Fibroblast of lung (primary cell): ENCODE measurements around the gene NFATC4. TPM values are rescaled to one million over a fixed set of nuclear protein-coding genes. Genes with fewer than 3 reads are reported as not detected.

Experiments
- DNase-seq, 2 donors: peaks; one replicate each; pipeline versions ENCODE4 v3.0.0 to v3.0.0-alpha.2; 2010; ENCODE audit warnings: low read depth in 2 of 2
- H2AFZ ChIP-seq: 2 replicates; pipeline ENCODE4 v1.5.1; 2012; ENCODE audit warnings: low read length, control low read depth, inconsistent platforms
- H3K27ac ChIP-seq: 2 replicates; pipeline ENCODE4 v1.5.1; 2011; ENCODE audit warnings: low read length, control low read depth; ENCODE audit not compliant: insufficient read depth
- H3K27me3 ChIP-seq: 2 replicates; pipeline ENCODE4 v1.5.1; 2011; ENCODE audit warnings: mild to moderate bottlenecking, low read length; ENCODE audit not compliant: control insufficient read depth, insufficient read depth
- H3K36me3 ChIP-seq: 2 replicates; pipeline ENCODE4 v1.5.1; 2011; ENCODE audit warnings: low read length; ENCODE audit not compliant: control insufficient read depth, insufficient read depth
- H3K4me1 ChIP-seq: 2 replicates; pipeline ENCODE4 v1.5.1; 2011; ENCODE audit warnings: low read length; ENCODE audit not compliant: control insufficient read depth, insufficient read depth; ENCODE audit errors: extremely low read depth
- H3K4me2 ChIP-seq: 2 replicates; pipeline ENCODE4 v1.5.1; 2011; ENCODE audit warnings: low read length, control low read depth; ENCODE audit not compliant: insufficient read depth; ENCODE audit errors: extremely low read depth
- H3K4me3 ChIP-seq, 4 experiments: fragments of 200-600 bp in 1 of 4; sonication (generic) in 1 of 4; replicated peaks in 1 of 4; 2 replicates each; pipeline ENCODE4 v1.5.1; 2011 to 2016; ENCODE audit warnings: low read length in 4 of 4, low read depth in 3 of 4, mild to moderate bottlenecking in 3 of 4, control low read depth in 2 of 4, inconsistent platforms in 1 of 4, mixed read lengths in 1 of 4; ENCODE audit not compliant: insufficient read depth in 1 of 4; ENCODE audit errors: control extremely low read depth in 1 of 4
- H3K79me2 ChIP-seq: 2 replicates; pipeline ENCODE4 v1.5.1; 2012; ENCODE audit warnings: mild to moderate bottlenecking, low read length, inconsistent platforms; ENCODE audit not compliant: control insufficient read depth, insufficient read depth
- H3K9ac ChIP-seq: 2 replicates; pipeline ENCODE4 v1.5.1; 2011; ENCODE audit warnings: mild to moderate bottlenecking, low read length, control low read depth; ENCODE audit not compliant: insufficient read depth
- H3K9me3 ChIP-seq: 2 replicates; pipeline ENCODE4 v1.5.1; 2012; ENCODE audit warnings: low read depth, low read length; ENCODE audit not compliant: control insufficient read depth, insufficient read depth
- H4K20me1 ChIP-seq: 2 replicates; pipeline ENCODE4 v1.5.1; 2011; ENCODE audit warnings: low read length; ENCODE audit not compliant: control insufficient read depth, insufficient read depth; ENCODE audit errors: extremely low read depth
- EZH2 ChIP-seq: IDR thresholded peaks from 2 replicates; pipeline ENCODE4 v1.5.1; 2012; ENCODE audit warnings: low read length, control low read depth, mild to moderate bottlenecking; ENCODE audit errors: missing control alignments
- polyA plus RNA-seq, 2 donors: library from polyadenylated mRNA; depleted of rRNA in 1 of 2; stranded (reverse) in 1 of 2; unstranded in 1 of 2; fragments of >200 nt; gene quantifications; 2 replicates each; pipeline ENCODE4 v1.2.1, GENCODE V29; 2011 to 2012; ENCODE audit warnings: missing spikeins in 1 of 2
- total RNA-seq: library from RNA; depleted of rRNA; stranded (reverse); fragments of >200 nt; gene quantifications from 2 replicates; pipeline ENCODE4 v1.2.1, GENCODE V29; 2014
- TF ChIP-seq, protein P1 (sequence below), 2 donors: IDR thresholded peaks in 1 of 2; conservative IDR thresholded peaks in 1 of 2; 1 replicate in 1 of 2; 2 replicates in 1 of 2; pipeline ENCODE4 v1.5.1; 2011 to 2012; ENCODE audit warnings: low read length in 2 of 2, control low read depth in 1 of 2, inconsistent platforms in 1 of 2, low read depth in 1 of 2, mild to moderate bottlenecking in 1 of 2

NFATC4 gene
- total and polyA plus RNA-seq, 2 donors (not counting 1 experiment from before 2014, with no cell fraction given): 27.1 to 59.9 TPM

DNA sequence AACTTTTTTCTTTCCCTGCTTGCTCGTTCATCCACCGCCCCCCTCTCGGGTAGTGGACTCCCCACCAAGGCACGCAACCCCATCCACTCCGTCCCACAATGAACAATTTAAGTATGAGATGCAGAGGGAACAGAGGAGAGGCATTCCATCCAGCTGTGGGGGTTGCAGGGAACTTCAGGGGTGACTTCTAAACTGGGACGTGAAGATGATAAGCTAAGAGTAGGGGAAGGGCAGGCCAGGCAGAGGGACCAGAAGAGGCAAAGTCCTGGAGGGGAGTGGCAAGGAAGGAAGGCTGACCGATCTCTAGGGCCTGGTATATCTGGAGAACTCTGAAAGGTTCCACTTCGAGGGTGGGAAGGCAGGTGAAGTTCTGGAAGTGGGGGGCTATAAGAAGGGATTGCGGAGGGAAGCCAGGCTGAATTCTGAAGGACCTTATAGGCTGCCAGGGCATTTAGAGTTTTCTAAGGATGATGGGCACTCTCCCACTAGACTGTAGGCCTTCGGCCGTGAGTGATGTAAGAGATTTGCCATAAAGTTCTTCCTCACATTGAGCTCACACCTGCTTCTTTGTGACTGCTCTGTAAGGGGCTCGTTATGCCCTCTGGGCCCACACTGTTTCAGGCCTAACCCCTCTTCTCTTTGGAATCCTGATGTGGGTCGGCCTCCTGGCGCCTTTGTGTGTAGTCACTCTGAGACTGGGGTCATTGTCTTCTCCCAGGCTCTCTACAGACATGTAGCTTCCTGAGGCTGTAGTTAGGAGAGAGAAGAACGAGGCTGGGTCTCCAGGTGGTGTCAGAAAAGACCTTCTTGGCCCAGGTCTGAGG lies 12.1 kb downstream of the NFATC4 start:
- DNase-seq: no peak
- Histone ChIP-seq H3K9me3 (no peaks in the 10 kb centered on the region), H3K9ac (no peak overlapping the region), H3K4me3 (no peak overlapping the region), H4K20me1 (no peaks in the 10 kb centered on the region), H3K36me3 (peaks cover 23% of the 10 kb centered on the region), H3K27ac (no peak overlapping the region), H3K4me2 (no peak overlapping the region), H3K27me3 (no peaks in the 10 kb centered on the region), H3K4me1 (no peaks in the 10 kb centered on the region), H2AFZ (no peak overlapping the region), H3K79me2 (no peaks in the 10 kb centered on the region)
- no peak for TF ChIP-seq EZH2
- TF ChIP-seq, protein P1, sequence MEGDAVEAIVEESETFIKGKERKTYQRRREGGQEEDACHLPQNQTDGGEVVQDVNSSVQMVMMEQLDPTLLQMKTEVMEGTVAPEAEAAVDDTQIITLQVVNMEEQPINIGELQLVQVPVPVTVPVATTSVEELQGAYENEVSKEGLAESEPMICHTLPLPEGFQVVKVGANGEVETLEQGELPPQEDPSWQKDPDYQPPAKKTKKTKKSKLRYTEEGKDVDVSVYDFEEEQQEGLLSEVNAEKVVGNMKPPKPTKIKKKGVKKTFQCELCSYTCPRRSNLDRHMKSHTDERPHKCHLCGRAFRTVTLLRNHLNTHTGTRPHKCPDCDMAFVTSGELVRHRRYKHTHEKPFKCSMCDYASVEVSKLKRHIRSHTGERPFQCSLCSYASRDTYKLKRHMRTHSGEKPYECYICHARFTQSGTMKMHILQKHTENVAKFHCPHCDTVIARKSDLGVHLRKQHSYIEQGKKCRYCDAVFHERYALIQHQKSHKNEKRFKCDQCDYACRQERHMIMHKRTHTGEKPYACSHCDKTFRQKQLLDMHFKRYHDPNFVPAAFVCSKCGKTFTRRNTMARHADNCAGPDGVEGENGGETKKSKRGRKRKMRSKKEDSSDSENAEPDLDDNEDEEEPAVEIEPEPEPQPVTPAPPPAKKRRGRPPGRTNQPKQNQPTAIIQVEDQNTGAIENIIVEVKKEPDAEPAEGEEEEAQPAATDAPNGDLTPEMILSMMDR (conservative IDR thresholded peaks at IDR 0.05 in 1 of 2, IDR thresholded peaks at IDR 0.05 in 1 of 2; ENCODE audit: low read depth in 1 of 2, low read length in 2 of 2): no peak

DNA sequence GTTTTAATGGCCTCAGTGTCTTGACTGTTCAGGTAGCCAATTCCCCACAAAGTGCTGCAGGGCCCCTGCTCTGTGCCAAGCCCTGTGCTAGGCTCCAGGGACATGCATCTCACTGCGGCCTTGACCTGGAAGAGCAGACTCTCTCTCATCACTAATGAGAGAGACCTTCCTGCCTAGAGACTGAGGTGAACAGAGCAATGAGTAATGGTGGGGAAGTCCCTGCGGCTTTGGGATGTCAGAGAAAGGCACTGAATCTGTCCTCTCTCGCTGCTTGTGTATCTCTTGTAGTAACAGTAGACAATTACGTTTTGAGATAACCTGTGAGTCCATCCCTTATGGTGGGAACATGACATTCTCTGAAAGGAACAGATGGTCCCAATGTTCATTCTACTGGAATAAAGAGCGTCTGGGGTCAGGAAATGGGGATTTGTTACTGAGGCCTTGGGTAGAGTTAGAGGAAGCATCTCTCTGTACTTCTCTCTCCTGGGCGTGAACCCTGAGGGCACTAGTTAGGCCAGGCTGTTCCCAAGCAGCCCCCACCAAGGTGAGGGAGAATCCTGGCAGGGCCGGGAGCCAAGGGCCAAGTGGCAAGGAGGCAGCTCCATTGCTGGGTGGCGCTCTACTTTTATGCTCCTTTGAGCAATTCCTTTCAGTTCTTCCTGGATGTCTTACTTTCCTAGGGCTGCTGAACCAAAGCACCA lies 13.5 kb downstream of the NFATC4 start:
- no peaks in the 10 kb centered on the region for H3K27me3 ChIP-seq
- no peaks in the 10 kb centered on the region for H3K79me2 ChIP-seq
- no peaks in the 10 kb centered on the region for H3K4me1 ChIP-seq
- no peak overlapping the region for H3K9ac ChIP-seq
- H3K9me3 ChIP-seq: no peaks in the 10 kb centered on the region
- no peak for DNase-seq
- H3K4me2 ChIP-seq: no peak overlapping the region
- H3K4me3 ChIP-seq: no peak overlapping the region
- H3K36me3 ChIP-seq: peaks cover 14% of the 10 kb centered on the region
- no peaks in the 10 kb centered on the region for H4K20me1 ChIP-seq
- TF ChIP-seq, protein P1 (conservative IDR thresholded peaks at IDR 0.05 in 1 of 2, IDR thresholded peaks at IDR 0.05 in 1 of 2; ENCODE audit: low read depth in 1 of 2, low read length in 2 of 2): no peak
- no peak for TF ChIP-seq EZH2
- H2AFZ ChIP-seq: no peak overlapping the region
- H3K27ac ChIP-seq: no peak overlapping the region

DNA sequence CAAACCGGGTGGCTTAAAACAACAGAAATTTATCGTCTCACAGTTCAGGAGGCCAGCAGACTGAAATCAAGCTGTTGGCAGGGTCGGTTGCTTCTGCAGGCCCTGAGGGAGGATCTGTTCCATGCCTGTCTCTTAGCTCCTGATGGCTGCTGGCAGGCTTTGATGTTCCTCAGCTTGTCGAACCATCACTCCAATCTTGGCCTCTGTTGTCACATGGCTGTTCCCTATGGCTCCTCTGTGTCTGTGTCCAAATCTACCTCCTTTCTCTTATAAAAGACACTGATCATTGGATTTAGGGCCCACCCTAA lies 14.0 kb downstream of the NFATC4 start:
- Histone ChIP-seq H2AFZ (no peak overlapping the region), H3K9ac (no peak overlapping the region), H3K27me3 (no peaks in the 10 kb centered on the region), H3K79me2 (no peaks in the 10 kb centered on the region), H3K27ac (no peak overlapping the region), H3K36me3 (peaks cover 11% of the 10 kb centered on the region), H3K4me3 (no peak overlapping the region), H3K9me3 (no peaks in the 10 kb centered on the region), H4K20me1 (no peaks in the 10 kb centered on the region), H3K4me1 (no peaks in the 10 kb centered on the region), H3K4me2 (no peak overlapping the region)
- TF ChIP-seq, protein P1 (conservative IDR thresholded peaks at IDR 0.05 in 1 of 2, IDR thresholded peaks at IDR 0.05 in 1 of 2; ENCODE audit: low read depth in 1 of 2, low read length in 2 of 2): no peak
- no peak for TF ChIP-seq EZH2
- no peak for DNase-seq
